Gastroesophageal sphincter (tissue), 3 donors: ENCODE results near the gene AHDC1.
"Not testable (repeated sequence)": the region's sequence is repeated elsewhere in the genome, so short reads cannot be mapped to it uniquely, and the experiment has no call there.

Experiments
- POLR2A ChIP-seq, 2 donors: fragments of 450-650 bp; IDR thresholded peaks; one replicate each; pipeline ENCODE4 v1.6.1; 2017; ENCODE audit warnings: antibody characterized with exemption in 2 of 2, mild to moderate bottlenecking in 2 of 2, moderate library complexity in 1 of 2
- POLR2AphosphoS5 ChIP-seq: sonication (generic); formaldehyde crosslinking; IDR thresholded peaks from one replicate; pipeline ENCODE4 v1.6.1; 2017; ENCODE audit warnings: antibody characterized with exemption
- TF ChIP-seq, protein P1 (sequence below), 4 experiments: fragments of 200-600 bp in 2 of 4; fragments of 450-650 bp in 2 of 4; sonication (generic) in 1 of 4; IDR thresholded peaks; one replicate each; pipeline ENCODE4 v1.5.1; 2017 to 2019; ENCODE audit warnings: antibody characterized with exemption in 4 of 4, mild to moderate bottlenecking in 2 of 4, moderate library complexity in 2 of 4

DNA sequence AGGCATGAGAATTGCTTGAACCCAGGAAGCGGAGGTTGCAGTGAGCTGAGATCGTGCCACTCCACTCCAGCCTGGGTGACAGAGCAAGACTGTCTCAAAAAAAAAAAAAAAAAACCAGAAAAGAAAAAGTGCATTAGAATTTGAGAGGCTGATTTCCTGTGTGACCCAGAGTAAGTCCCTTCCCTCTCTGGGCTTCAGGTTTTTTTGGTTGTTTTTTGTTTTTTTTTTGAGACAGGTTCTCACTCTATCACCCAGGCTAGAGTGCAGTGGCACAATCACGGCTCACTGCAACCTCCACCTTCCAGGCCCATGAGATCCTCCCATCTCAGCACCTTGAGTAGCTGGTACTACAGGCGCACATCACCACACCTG is 65.7 kb downstream of the AHDC1 start:
- TF ChIP-seq, protein P1, sequence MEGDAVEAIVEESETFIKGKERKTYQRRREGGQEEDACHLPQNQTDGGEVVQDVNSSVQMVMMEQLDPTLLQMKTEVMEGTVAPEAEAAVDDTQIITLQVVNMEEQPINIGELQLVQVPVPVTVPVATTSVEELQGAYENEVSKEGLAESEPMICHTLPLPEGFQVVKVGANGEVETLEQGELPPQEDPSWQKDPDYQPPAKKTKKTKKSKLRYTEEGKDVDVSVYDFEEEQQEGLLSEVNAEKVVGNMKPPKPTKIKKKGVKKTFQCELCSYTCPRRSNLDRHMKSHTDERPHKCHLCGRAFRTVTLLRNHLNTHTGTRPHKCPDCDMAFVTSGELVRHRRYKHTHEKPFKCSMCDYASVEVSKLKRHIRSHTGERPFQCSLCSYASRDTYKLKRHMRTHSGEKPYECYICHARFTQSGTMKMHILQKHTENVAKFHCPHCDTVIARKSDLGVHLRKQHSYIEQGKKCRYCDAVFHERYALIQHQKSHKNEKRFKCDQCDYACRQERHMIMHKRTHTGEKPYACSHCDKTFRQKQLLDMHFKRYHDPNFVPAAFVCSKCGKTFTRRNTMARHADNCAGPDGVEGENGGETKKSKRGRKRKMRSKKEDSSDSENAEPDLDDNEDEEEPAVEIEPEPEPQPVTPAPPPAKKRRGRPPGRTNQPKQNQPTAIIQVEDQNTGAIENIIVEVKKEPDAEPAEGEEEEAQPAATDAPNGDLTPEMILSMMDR (IDR thresholded peaks at IDR 0.05): not testable (repeated sequence)
- TF ChIP-seq POLR2A (IDR thresholded peaks at IDR 0.05); POLR2AphosphoS5: not testable (repeated sequence)
